Astrocyte of the cerebellum (primary cell): Measurements from ENCODE around the gene OSBPL9.

Source experiments
- DNase-seq: peaks from one replicate; pipeline ENCODE4 v3.0.0-alpha.2; 2011; ENCODE audit warnings: low read depth
- H3K4me3 ChIP-seq: 2 replicates; pipeline ENCODE4 v1.5.1; 2011; ENCODE audit warnings: mild to moderate bottlenecking, low read depth, low read length, moderate library complexity
- in situ Hi-C: cut with HindIII; loops from 2 replicates; pipeline ENCODE4 v1.10.0; 2017; ENCODE audit warnings: low sequenced_read_pairs
- TF ChIP-seq, protein P1 (sequence below): IDR thresholded peaks from 2 replicates; pipeline ENCODE4 v1.5.1; 2012; ENCODE audit warnings: low read length, low read depth, moderate library complexity, mild to moderate bottlenecking; ENCODE audit errors: missing control alignments

Gene OSBPL9

DNA sequence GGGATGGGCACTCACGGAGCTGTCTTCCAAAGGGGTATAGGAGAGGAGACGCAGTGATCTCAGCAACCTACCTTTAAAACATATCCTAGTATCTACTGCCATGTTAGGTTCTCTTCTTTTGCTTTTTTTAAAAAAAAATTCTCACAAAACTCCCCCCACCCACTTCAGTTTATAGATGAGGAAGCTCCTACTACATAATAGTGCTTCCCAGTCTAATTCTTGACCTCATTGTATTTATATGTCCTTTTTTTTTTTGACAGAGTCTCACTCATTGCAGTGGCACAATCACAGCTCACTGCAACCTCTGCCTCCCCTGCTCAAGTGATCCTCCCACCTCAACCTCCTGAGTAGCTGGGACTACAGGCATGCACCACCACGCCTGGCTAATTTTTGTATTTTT lies 99.9 kb downstream of the OSBPL9 start:
- no peak for DNase-seq
- in situ Hi-C loops: no loop called here
- H3K4me3 ChIP-seq: no peak overlapping the region
- TF ChIP-seq, protein P1, sequence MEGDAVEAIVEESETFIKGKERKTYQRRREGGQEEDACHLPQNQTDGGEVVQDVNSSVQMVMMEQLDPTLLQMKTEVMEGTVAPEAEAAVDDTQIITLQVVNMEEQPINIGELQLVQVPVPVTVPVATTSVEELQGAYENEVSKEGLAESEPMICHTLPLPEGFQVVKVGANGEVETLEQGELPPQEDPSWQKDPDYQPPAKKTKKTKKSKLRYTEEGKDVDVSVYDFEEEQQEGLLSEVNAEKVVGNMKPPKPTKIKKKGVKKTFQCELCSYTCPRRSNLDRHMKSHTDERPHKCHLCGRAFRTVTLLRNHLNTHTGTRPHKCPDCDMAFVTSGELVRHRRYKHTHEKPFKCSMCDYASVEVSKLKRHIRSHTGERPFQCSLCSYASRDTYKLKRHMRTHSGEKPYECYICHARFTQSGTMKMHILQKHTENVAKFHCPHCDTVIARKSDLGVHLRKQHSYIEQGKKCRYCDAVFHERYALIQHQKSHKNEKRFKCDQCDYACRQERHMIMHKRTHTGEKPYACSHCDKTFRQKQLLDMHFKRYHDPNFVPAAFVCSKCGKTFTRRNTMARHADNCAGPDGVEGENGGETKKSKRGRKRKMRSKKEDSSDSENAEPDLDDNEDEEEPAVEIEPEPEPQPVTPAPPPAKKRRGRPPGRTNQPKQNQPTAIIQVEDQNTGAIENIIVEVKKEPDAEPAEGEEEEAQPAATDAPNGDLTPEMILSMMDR: no peak

DNA sequence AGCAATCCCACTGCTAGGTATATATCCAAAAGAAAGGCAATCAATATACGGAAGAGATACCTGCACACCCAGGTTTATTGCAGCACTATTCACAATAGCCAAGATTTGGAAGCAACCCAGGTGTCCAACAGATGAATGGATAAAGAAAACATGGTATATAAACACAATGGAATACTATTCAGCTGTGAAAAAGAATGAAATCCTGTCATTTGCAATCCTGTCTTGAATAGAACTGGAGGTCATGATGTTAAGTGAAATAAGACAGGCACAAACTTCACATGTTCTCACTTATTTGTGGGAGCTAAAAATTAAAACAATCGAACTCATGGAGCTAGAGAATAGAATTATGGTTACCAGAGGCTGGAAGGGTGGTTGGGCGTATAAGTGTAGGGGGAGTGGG lies 101.0 kb downstream of the OSBPL9 start:
- no peak overlapping the region for H3K4me3 ChIP-seq
- no peak for DNase-seq
- TF ChIP-seq, protein P1: no peak
- in situ Hi-C loops: no loop called here

DNA sequence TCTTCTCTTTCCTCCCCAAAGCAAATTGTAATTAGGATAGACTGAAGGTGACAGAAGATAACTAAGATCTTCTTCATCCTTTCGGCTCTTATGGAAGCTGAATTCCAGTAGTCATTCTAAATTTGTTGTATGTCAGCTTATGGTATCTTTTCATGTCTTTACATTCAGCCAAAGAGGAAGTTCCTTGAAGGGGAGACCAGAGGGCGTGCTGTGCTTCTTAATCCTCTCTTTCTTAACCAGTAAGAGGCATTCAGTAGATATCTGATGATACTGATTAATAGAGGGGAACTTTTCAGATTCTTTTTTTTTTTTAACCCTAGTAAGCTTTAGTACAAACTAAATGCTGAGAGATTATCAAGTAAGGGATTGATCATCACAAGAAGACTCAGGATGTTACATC lies 102.3 kb downstream of the OSBPL9 start:
- no peak overlapping the region for H3K4me3 ChIP-seq
- DNase-seq: no peak
- in situ Hi-C loops: no loop called here
- TF ChIP-seq, protein P1: no peak

DNA sequence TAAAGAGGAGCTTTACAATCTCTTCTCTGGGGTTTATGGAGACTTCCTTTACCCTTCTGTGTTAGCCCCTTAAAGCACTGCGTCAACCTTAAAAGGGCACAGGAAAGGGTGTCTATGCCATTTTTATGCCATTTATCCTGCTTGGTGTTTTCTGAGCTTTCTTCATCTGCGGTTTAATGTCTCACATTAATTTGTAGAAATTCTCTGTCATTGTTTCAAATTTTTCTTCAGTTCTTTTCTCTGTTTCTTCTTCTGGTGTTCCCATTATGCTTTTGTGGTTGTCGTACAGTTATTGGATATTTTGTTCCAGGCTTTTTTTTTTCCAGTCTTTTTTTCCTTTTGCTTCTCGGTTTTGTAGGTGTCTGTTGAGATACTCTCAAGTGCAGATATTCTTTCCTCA lies 107.9 kb downstream of the OSBPL9 start:
- in situ Hi-C loops: no loop called here
- TF ChIP-seq, protein P1: no peak
- no peak for DNase-seq
- H3K4me3 ChIP-seq: no peak overlapping the region

DNA sequence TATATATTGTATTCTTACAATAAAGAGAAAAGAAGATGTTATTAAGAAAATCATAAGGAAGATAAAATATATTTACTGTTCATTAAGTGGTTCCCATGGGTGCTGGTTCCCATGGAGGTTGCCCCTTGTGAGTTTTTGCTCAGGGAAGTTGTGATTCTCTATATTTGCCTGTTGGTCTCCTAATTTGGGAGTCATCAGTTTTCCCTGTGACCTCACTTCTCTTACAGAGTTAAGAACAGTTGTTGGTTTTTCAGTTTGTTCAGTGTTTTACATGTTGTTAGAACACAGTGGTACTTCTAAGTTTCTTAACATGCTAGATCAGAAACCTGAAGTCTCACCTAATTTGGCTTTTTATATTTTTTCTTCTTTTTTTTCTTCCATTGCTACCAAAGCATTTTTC lies 109.2 kb downstream of the OSBPL9 start:
- in situ Hi-C loops: no loop called here
- TF ChIP-seq, protein P1: no peak
- H3K4me3 ChIP-seq: no peak overlapping the region
- DNase-seq: no peak

DNA sequence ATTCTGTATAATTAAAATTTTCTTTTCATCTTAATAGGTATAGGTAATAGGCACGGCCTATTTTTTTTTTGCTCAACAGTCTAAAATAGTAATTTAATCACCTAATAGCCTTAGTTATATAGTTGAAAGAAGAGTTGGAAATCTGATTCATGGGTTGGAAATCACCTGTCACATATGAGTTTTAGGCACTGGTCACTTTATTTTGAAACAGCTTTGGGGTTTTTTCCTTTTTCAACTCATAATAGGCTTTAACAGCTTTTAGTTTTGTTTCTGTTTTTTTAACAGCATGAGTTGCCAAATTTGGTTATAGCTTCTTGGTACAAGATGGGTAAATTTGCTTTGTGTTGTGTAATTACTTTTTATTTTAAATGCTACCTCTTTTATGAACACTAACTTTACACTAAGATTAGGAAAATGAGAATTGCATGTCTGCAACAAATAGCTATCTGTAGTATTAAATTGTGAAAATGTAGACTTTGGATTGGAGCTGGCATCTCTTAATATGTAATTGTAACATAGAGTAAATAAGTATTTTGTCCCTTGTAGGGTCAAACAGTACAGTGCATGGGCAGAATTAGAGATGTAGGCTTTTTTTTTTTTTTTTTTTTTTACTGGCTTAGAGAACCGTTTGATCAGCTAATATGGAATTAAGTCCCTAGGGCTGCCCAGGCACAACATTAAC lies 109.8 kb downstream of the OSBPL9 start:
- in situ Hi-C loops: no loop called here
- H3K4me3 ChIP-seq: no peak overlapping the region
- TF ChIP-seq, protein P1: no peak
- no peak for DNase-seq
